A549 (cell line): ENCODE measurements around the gene ZKSCAN5. TPM values are rescaled to one million over a fixed set of nuclear protein-coding genes. Genes with fewer than 3 reads are reported as not detected.

Experiments used
- ATAC-seq, 2 experiments: fragments of 200-7000 bp in 1 of 2; fragments of >200 bp in 1 of 2; cut with Nextera tagmentation in 1 of 2; cut with Tn5 transposase in 1 of 2; 3 replicates each; pipeline versions ENCODE4 v1.8.0 to v1.9.1; 2018 to 2020; ENCODE audit warnings: mild to moderate bottlenecking in 1 of 2, moderate library complexity in 1 of 2
- CTCF ChIA-PET: fragments of 300-600 bp; sonication (Branson Sonifier 250); formaldehyde crosslinking; extraction: SDS; loops from one replicate; lab custom pipeline; 2021; ENCODE audit warnings: antibody characterized with exemption, inconsistent platforms; lab: Yijun Ruan, JAX
- POLR2A ChIA-PET: fragments of 350-600 bp; formaldehyde crosslinking; extraction: SDS; loops from one replicate; lab custom pipeline; 2021; ENCODE audit warnings: antibody characterized with exemption, inconsistent platforms; lab: Yijun Ruan, JAX
- DNase-seq, 2 experiments: peaks; one replicate each; pipeline versions ENCODE4 v3.0.0 to v3.0.0-alpha.2; 2011 to 2016; ENCODE audit warnings: low read depth in 1 of 2, low spot score in 1 of 2
- FAIRE-seq: peaks from 2 replicates; lab custom pipeline; 2011; peaks lifted over from hg19 to GRCh38; lab: Jason Lieb, UNC
- H3K27ac ChIP-seq, 2 experiments: fragments of >200 bp; sonication (Bioruptor Twin); formaldehyde crosslinking; 3 replicates each; pipeline ENCODE4 v1.5.1; 2016 to 2017
- H3K4me1 ChIP-seq: fragments of >200 bp; sonication (Bioruptor Twin); formaldehyde crosslinking; 3 replicates; pipeline ENCODE4 v1.6.1; 2016
- H3K4me2 ChIP-seq: fragments of >200 bp; sonication (Bioruptor Twin); formaldehyde crosslinking; 3 replicates; pipeline ENCODE4 v1.6.1; 2016
- H3K4me3 ChIP-seq: fragments of >200 bp; sonication (Bioruptor Twin); formaldehyde crosslinking; 3 replicates; pipeline ENCODE4 v1.5.1; 2016
- H3K9me3 ChIP-seq: fragments of >200 bp; sonication (Bioruptor Twin); formaldehyde crosslinking; 3 replicates; pipeline ENCODE4 v1.6.1; 2016
- ATOH8 ChIP-seq: fragments of 250-450 bp; sonication (Bioruptor Pico); IDR thresholded peaks from 2 replicates; pipeline ENCODE4 v1.5.0; 2020; ENCODE audit warnings: low read depth, mild to moderate bottlenecking, moderate library complexity
- CBX2 ChIP-seq: fragments of 200-600 bp; sonication (generic); IDR thresholded peaks from 2 replicates; pipeline ENCODE4 v1.6.1; 2016; ENCODE audit warnings: low read depth, mild to moderate bottlenecking, borderline replicate concordance
- CBX8 ChIP-seq: fragments of 200-600 bp; sonication (generic); IDR thresholded peaks from 2 replicates; pipeline ENCODE4 v1.6.1; 2016
- CEBPB ChIP-seq, 2 experiments: fragments of >200 bp in 1 of 2; sonication (Bioruptor Twin) in 1 of 2; formaldehyde crosslinking in 1 of 2; IDR thresholded peaks; 2 replicates each; pipeline ENCODE4 v1.6.1; 2012 to 2016
- E2F6 ChIP-seq: IDR thresholded peaks from 2 replicates; pipeline ENCODE4 v1.6.1; 2012; ENCODE audit warnings: low read depth, borderline replicate concordance
- EHF ChIP-seq: fragments of 250-450 bp; sonication (Bioruptor Pico); IDR thresholded peaks from 2 replicates; pipeline ENCODE4 v1.5.0; 2020; ENCODE audit warnings: mild to moderate bottlenecking
- ELK1 ChIP-seq: fragments of 150-350 bp; IDR thresholded peaks from 2 replicates; pipeline ENCODE4 v1.6.1; 2014; ENCODE audit warnings: low read depth, mild to moderate bottlenecking, low read length
- GATA3 ChIP-seq: IDR thresholded peaks from 2 replicates; pipeline ENCODE4 v1.6.1; 2012; ENCODE audit warnings: borderline replicate concordance
- HOXB5 ChIP-seq: fragments of 250-450 bp; sonication (Bioruptor Pico); IDR thresholded peaks from 2 replicates; pipeline ENCODE4 v1.5.0; 2020; ENCODE audit warnings: mild to moderate bottlenecking, moderate library complexity
- JUN ChIP-seq, 2 experiments: fragments of >200 bp; sonication (Bioruptor Twin); formaldehyde crosslinking; IDR thresholded peaks; 2 replicates in 1 of 2; 3 replicates in 1 of 2; pipeline ENCODE4 v1.6.1; 2016 to 2017
- KDM1A ChIP-seq: fragments of 200-600 bp; sonication (generic); IDR thresholded peaks from 2 replicates; pipeline ENCODE4 v1.6.1; 2016; ENCODE audit warnings: low read depth, mild to moderate bottlenecking
- MAX ChIP-seq: IDR thresholded peaks from 2 replicates; pipeline ENCODE4 v1.6.1; 2012
- NPAS2 ChIP-seq: fragments of 250-450 bp; sonication (Bioruptor Pico); IDR thresholded peaks from 2 replicates; pipeline ENCODE4 v1.8.0; 2022; ENCODE audit warnings: mild to moderate bottlenecking, moderate library complexity, borderline replicate concordance
- PBX3 ChIP-seq: IDR thresholded peaks from 2 replicates; pipeline ENCODE4 v1.6.1; 2012
- PHF8 ChIP-seq: fragments of 200-600 bp; sonication (generic); IDR thresholded peaks from 2 replicates; pipeline ENCODE4 v1.6.1; 2016; ENCODE audit warnings: low read depth, mild to moderate bottlenecking, antibody characterized with exemption, moderate library complexity, borderline replicate concordance
- POLR2A ChIP-seq: IDR thresholded peaks from 2 replicates; pipeline ENCODE4 v1.6.1; 2012; ENCODE audit warnings: mild to moderate bottlenecking, low read length
- POLR2AphosphoS2 ChIP-seq: conservative IDR thresholded peaks from 2 replicates; pipeline ENCODE4 v1.6.1; 2012; ENCODE audit warnings: low read length, improper control_type of control experiment, inconsistent platforms
- RARB ChIP-seq: fragments of 250-450 bp; sonication (Bioruptor Pico); IDR thresholded peaks from 2 replicates; pipeline ENCODE4 v1.8.0; 2021; ENCODE audit warnings: mild to moderate bottlenecking, moderate library complexity
- REST ChIP-seq: fragments of 200-600 bp; sonication (generic); IDR thresholded peaks from 2 replicates; pipeline ENCODE4 v1.6.1; 2016; ENCODE audit warnings: antibody characterized with exemption, mild to moderate bottlenecking, moderate library complexity
- SREBF2 ChIP-seq: fragments of 450-650 bp; IDR thresholded peaks from 2 replicates; pipeline ENCODE4 v1.6.1; 2014; ENCODE audit warnings: mild to moderate bottlenecking, moderate library complexity
- TFCP2L1 ChIP-seq: fragments of 250-450 bp; sonication (Bioruptor Pico); IDR thresholded peaks from 2 replicates; pipeline ENCODE4 v1.5.0; 2021; ENCODE audit warnings: mild to moderate bottlenecking
- TP53 ChIP-seq: fragments of 250-450 bp; sonication (Bioruptor Pico); IDR thresholded peaks from 2 replicates; pipeline ENCODE4 v1.5.0; 2021; ENCODE audit warnings: mild to moderate bottlenecking, moderate library complexity
- ZFP36 ChIP-seq: fragments of 450-650 bp; IDR thresholded peaks from 2 replicates; pipeline ENCODE4 v1.6.1; 2014; ENCODE audit warnings: borderline replicate concordance; ENCODE audit not compliant: partially characterized antibody
- ZSCAN20 ChIP-seq: fragments of 250-450 bp; sonication (Bioruptor Pico); IDR thresholded peaks from 2 replicates; pipeline ENCODE4 v1.8.0; 2022; ENCODE audit warnings: mild to moderate bottlenecking, moderate library complexity
- WGBS: methylation state at CpG from one replicate; pipeline ENCODE4 v1.1.6; 2017; ENCODE audit errors: missing lambda C conversion rate; 5-methylcytosine and 5-hydroxymethylcytosine counted together
- polyA plus RNA-seq, 4 experiments: library from polyadenylated mRNA; depleted of rRNA in 3 of 4; stranded (reverse); fragments of >200 nt; fragmentation: RNase III in 1 of 4; extraction: RNeasy Plus Mini Kit Qiagen cat#74134 plus additional on column Dnase treatment in 1 of 4; gene quantifications; 2 replicates in 3 of 4; 3 replicates in 1 of 4; pipeline ENCODE4 v1.2.3, GENCODE V29; 2011 to 2017

The ZKSCAN5 gene
- polyA plus RNA-seq, 2 of the 4 experiments (the other 2 are of a cell fraction): 8.2 to 15.7 TPM

- TF ChIP-seq PHF8 (peak; percentile 75), POLR2A (peak; percentile 70), PBX3 (no peak), NPAS2 (CRISPR knock-in tag) (no peak), REST (no peak), GATA3 (no peak), ZSCAN20 (CRISPR knock-in tag) (no peak), MAX (peak; percentile 83), ATOH8 (CRISPR knock-in tag) (no peak), EHF (CRISPR knock-in tag) (no peak), KDM1A (no peak), JUN (IDR thresholded peaks at IDR 0.05) (peak; percentile 93 to 99), ZFP36 (no peak)
Observed at GRCh38 chr7:99558306-99559174, 54.1 kb downstream of the ZKSCAN5 start, which contains the start of gene ZNF655 (continued).

- ChIA-PET CTCF (interaction anchor here (1.0 to 3.5 kb wide), 3 partner anchors 46 to 246 kb away, joined by 3 to 14 read pairs (median 5); partner anchors contain the start of gene ZSCAN25), POLR2A (interaction anchor here (0.7 to 2.3 kb wide), 6 partner anchors 36 to 151 kb away, joined by 3 to 23 read pairs (median 8); partner anchors contain the start of genes BUD31, PDAP1, ZKSCAN5 and ZNF394)
- FAIRE-seq (no peak), ATAC-seq (no peak), DNase-seq (no peak)
- peak overlapping the region; percentile 94 for H3K4me2 ChIP-seq
- H3K9me3 ChIP-seq: no peaks in the 10 kb centered on the region
- peaks cover 52% of the 10 kb centered on the region for H3K4me1 ChIP-seq
- 12% methylated on average over 27 of the region's 31 CpGs for WGBS
- peak overlapping the region; percentile 91 to 96 for H3K27ac ChIP-seq
- H3K4me3 ChIP-seq: peak overlapping the region; percentile 92
- TF ChIP-seq POLR2A: no peak
- TF ChIP-seq HOXB5 (CRISPR knock-in tag): no peak
- no peak for TF ChIP-seq CEBPB (IDR thresholded peaks at IDR 0.05)
- TF ChIP-seq SREBF2: no peak
- TF ChIP-seq ELK1: no peak
- TF ChIP-seq TFCP2L1: no peak
- TF ChIP-seq E2F6: no peak
- no peak for TF ChIP-seq REST
- no peak for TF ChIP-seq CBX2
- no peak for TF ChIP-seq CBX8
- no peak for TF ChIP-seq TP53 (CRISPR knock-in tag)
- no peak for TF ChIP-seq POLR2AphosphoS2
- no peak for TF ChIP-seq RARB (CRISPR knock-in tag)
Observed at GRCh38 chr7:99559175-99559915, 54.9 kb downstream of the ZKSCAN5 start.
